HepG2 (cell line): ENCODE results near the gene PCNT. TPM values are rescaled to one million over a fixed set of nuclear protein-coding genes. Genes with fewer than 3 reads are reported as not detected.

Experiments
- ATAC-seq: fragments of 200-7000 bp; cut with Tn5 transposase; 3 replicates; pipeline ENCODE4 v1.9.1; 2020; ENCODE audit warnings: mild to moderate bottlenecking, moderate library complexity
- BruUV-seq: library from RNA; stranded (reverse); fragments of 400-500 nt; replicated peaks from 2 replicates; lab custom pipeline; 2021; lab: Mats Ljungman, UMichigan
- CTCF ChIA-PET: fragments of 300-600 bp; formaldehyde crosslinking; extraction: SDS; loops from one replicate; lab custom pipeline; 2021; ENCODE audit warnings: low total read pairs, inconsistent platforms, low intra/inter-chr PET ratio; lab: Yijun Ruan, JAX
- POLR2A ChIA-PET: fragments of 350-600 bp; sonication (Branson Sonifier 250); formaldehyde crosslinking; loops from one replicate; lab custom pipeline; 2020; ENCODE audit warnings: antibody characterized with exemption, inconsistent platforms; lab: Yijun Ruan, JAX
- DNase-seq: peaks from one replicate; pipeline ENCODE4 v3.0.0-alpha.2; 2015; ENCODE audit warnings: low spot score
- FAIRE-seq: peaks from 3 replicates; lab custom pipeline; 2011; peaks lifted over from hg19 to GRCh38; lab: Jason Lieb, UNC
- H2AFZ ChIP-seq: one replicate; pipeline ENCODE4 v1.6.1; 2011; ENCODE audit warnings: low read length, inconsistent platforms
- H3K27ac ChIP-seq: fragments of 300-600 bp; 3 replicates; pipeline ENCODE4 v1.8.0; 2011; ENCODE audit warnings: mixed run types, mild to moderate bottlenecking, mixed read lengths, low read length, inconsistent platforms; ENCODE audit not compliant: insufficient read depth; ENCODE audit errors: extremely low read length
- H3K27me3 ChIP-seq, 2 experiments: fragments of 200-600 bp in 1 of 2; 2 replicates in 1 of 2; 3 replicates in 1 of 2; pipeline versions ENCODE4 v1.6.0 to v1.8.0; 2011; ENCODE audit warnings: low read length in 2 of 2, mild to moderate bottlenecking in 2 of 2, moderate library complexity in 2 of 2, inconsistent platforms in 1 of 2; ENCODE audit not compliant: insufficient read depth in 2 of 2, control insufficient read depth in 1 of 2
- H3K36me3 ChIP-seq, 2 experiments: fragments of 200-600 bp in 1 of 2; replicated peaks in 1 of 2; 2 replicates in 1 of 2; 3 replicates in 1 of 2; pipeline versions ENCODE4 v1.5.1 to v1.8.0; 2011; ENCODE audit warnings: low read length in 2 of 2, inconsistent platforms in 1 of 2; ENCODE audit not compliant: insufficient read depth in 2 of 2, control insufficient read depth in 1 of 2
- H3K4me1 ChIP-seq: 2 replicates; pipeline ENCODE4 v1.5.1; 2012; ENCODE audit warnings: low read length, inconsistent platforms; ENCODE audit not compliant: insufficient read depth
- H3K4me2 ChIP-seq: 2 replicates; pipeline ENCODE4 v1.6.0; 2011; ENCODE audit warnings: low read depth, low read length, inconsistent platforms
- H3K4me3 ChIP-seq, 3 experiments: fragments of 200-600 bp in 1 of 3; sonication (generic), shearing (Covaris generic) in 1 of 3; replicated peaks in 1 of 3; 2 replicates each; pipeline ENCODE4 v1.5.1; 2011 to 2016; ENCODE audit warnings: low read length in 3 of 3, inconsistent platforms in 2 of 3, low read depth in 2 of 3, mild to moderate bottlenecking in 2 of 3, control low read depth in 1 of 3, mixed read lengths in 1 of 3; ENCODE audit not compliant: insufficient read depth in 1 of 3
- H3K79me2 ChIP-seq: one replicate; pipeline ENCODE4 v1.6.1; 2011; ENCODE audit warnings: low read length, inconsistent platforms; ENCODE audit not compliant: insufficient read depth
- H3K9ac ChIP-seq: 2 replicates; pipeline ENCODE4 v1.6.0; 2011; ENCODE audit warnings: mild to moderate bottlenecking, low read depth, low read length, inconsistent platforms; ENCODE audit not compliant: insufficient read depth
- H3K9me3 ChIP-seq: 2 replicates; pipeline ENCODE4 v1.5.1; 2012; ENCODE audit warnings: mild to moderate bottlenecking, low read length
- H4K20me1 ChIP-seq: 2 replicates; pipeline ENCODE4 v1.6.0; 2011; ENCODE audit warnings: inconsistent platforms, mild to moderate bottlenecking, low read length, moderate library complexity; ENCODE audit not compliant: insufficient read depth
- MXD1 ChIP-seq: sonication (generic); formaldehyde crosslinking; IDR thresholded peaks from 2 replicates; pipeline ENCODE4 v1.4.0; 2020; ENCODE audit warnings: mild to moderate bottlenecking, missing genetic modification reagents
- PRPF4 ChIP-seq: fragments of 200-400 bp; formaldehyde crosslinking; IDR thresholded peaks from 2 replicates; pipeline ENCODE4 v1.6.1; 2016; ENCODE audit warnings: low read length, low read depth; ENCODE audit not compliant: poor library complexity, severe bottlenecking
- ZFX ChIP-seq: sonication (generic); formaldehyde crosslinking; IDR thresholded peaks from 2 replicates; pipeline ENCODE4 v1.4.0; 2020; ENCODE audit warnings: mild to moderate bottlenecking, low read depth, missing genetic modification reagents, moderate library complexity
- ZNF619 ChIP-seq: sonication (generic); formaldehyde crosslinking; IDR thresholded peaks from 2 replicates; pipeline ENCODE4 v1.4.0; 2020; ENCODE audit warnings: mild to moderate bottlenecking, missing genetic modification reagents
- WGBS: methylation state at CpG from one replicate; pipeline ENCODE4 v1.1.6; 2017; ENCODE audit warnings: low lambda C conversion rate; 5-methylcytosine and 5-hydroxymethylcytosine counted together
- in situ Hi-C: cut with HindIII; loops from 2 replicates; pipeline ENCODE4 v1.10.0; 2017; ENCODE audit warnings: low pct_unique_long_range_greater_than_20kb; ENCODE audit not compliant: extremely low pct_ligation_motif_present
- intact Hi-C: fragments of 100-400 bp; cut with micrococcal nuclease; formaldehyde crosslinking; loops from one replicate; pipeline ENCODE4 v1.10.0; 2022; ENCODE audit not compliant: unreplicated experiment
- polyA plus RNA-seq, 8 experiments: library from polyadenylated mRNA; depleted of rRNA in 3 of 8; stranded (reverse) in 7 of 8; unstranded in 1 of 8; fragments of >200 nt; fragmentation: Illumina TruSeq in 4 of 8; extraction: Trizol in 4 of 8; gene quantifications; 2 replicates each; pipeline versions ENCODE4 v1.2.1 to v1.2.3, GENCODE V29; 2011 to 2016; ENCODE audit warnings: low read depth in 4 of 8, missing spikeins in 1 of 8, mixed read lengths in 1 of 8; ENCODE audit not compliant: insufficient read depth in 1 of 8
- total RNA-seq, 5 experiments: library from RNA; depleted of rRNA; stranded (reverse); fragments of >200 nt; fragmentation: Illumina TruSeq; extraction: Trizol; gene quantifications; 2 replicates each; pipeline ENCODE4 v1.2.3, GENCODE V29; 2016; ENCODE audit warnings: low read depth in 1 of 5
- TF ChIP-seq, protein P1 (sequence below): sonication (generic); formaldehyde crosslinking; IDR thresholded peaks from 2 replicates; pipeline ENCODE4 v1.4.0; 2020; ENCODE audit warnings: missing genetic modification reagents, mild to moderate bottlenecking, borderline replicate concordance
- TF ChIP-seq, protein P2 (sequence below), 2 experiments: sonication (generic) in 1 of 2; formaldehyde crosslinking in 1 of 2; IDR thresholded peaks; 2 replicates each; pipeline versions ENCODE4 v1.4.0 to v1.6.1; 2016 to 2020; ENCODE audit warnings: borderline replicate concordance in 1 of 2, low read depth in 1 of 2, mild to moderate bottlenecking in 1 of 2, missing genetic modification reagents in 1 of 2
- TF ChIP-seq, protein P3 (sequence below): sonication (generic); formaldehyde crosslinking; IDR thresholded peaks from 2 replicates; pipeline ENCODE4 v1.4.0; 2020; ENCODE audit warnings: missing genetic modification reagents, borderline replicate concordance

PCNT gene
- total and polyA plus RNA-seq, 2 of the 13 experiments (the other 11 are each of a cell fraction or from before 2014, with no cell fraction given): 5.6 to 12.4 TPM

- Histone ChIP-seq H2AFZ (no peak overlapping the region), H3K4me3 (peak overlapping the region; percentile 95 to 98 (median 97)), H3K9me3 (no peaks in the 10 kb centered on the region), H3K27me3 (no peaks in the 10 kb centered on the region; a peak in 1 of 5 replicates), H3K36me3 (peaks cover 1 to 13% of the 10 kb centered on the region in 2 experiments; a peak in 2 of 5 replicates), H3K4me1 (peaks cover 44% of the 10 kb centered on the region), H3K9ac (peak overlapping the region; percentile 94), H4K20me1 (no peaks in the 10 kb centered on the region), H3K27ac (peak overlapping the region; percentile 99), H3K4me2 (peak overlapping the region; percentile 100), H3K79me2 (peaks cover 48% of the 10 kb centered on the region)
- in situ Hi-C loops: loop anchor here (5.0 kb wide), 1 partner anchor 37 kb away; the partner anchor contains the start of genes MCM3AP and YBEY
- no peak for FAIRE-seq
- DNase-seq: peak; percentile 42
- intact Hi-C loops: loop anchor here (1.0 to 5.0 kb wide), 3 partner anchors 38 to 177 kb away; partner anchors contain the start of gene YBEY
- POLR2A ChIA-PET: interaction anchor here (0.6 to 1.0 kb wide), 3 partner anchors 71 to 351 kb away, joined by 3 read pairs; no protein-coding TSS in a partner anchor
- ATAC-seq: peak; percentile 68
- CTCF ChIA-PET: no interaction called here
- 0% methylated on average over 3 of the region's 98 CpGs for WGBS
- BruUV-seq: TSS peak; percentile 62
- TF ChIP-seq, protein P1, sequence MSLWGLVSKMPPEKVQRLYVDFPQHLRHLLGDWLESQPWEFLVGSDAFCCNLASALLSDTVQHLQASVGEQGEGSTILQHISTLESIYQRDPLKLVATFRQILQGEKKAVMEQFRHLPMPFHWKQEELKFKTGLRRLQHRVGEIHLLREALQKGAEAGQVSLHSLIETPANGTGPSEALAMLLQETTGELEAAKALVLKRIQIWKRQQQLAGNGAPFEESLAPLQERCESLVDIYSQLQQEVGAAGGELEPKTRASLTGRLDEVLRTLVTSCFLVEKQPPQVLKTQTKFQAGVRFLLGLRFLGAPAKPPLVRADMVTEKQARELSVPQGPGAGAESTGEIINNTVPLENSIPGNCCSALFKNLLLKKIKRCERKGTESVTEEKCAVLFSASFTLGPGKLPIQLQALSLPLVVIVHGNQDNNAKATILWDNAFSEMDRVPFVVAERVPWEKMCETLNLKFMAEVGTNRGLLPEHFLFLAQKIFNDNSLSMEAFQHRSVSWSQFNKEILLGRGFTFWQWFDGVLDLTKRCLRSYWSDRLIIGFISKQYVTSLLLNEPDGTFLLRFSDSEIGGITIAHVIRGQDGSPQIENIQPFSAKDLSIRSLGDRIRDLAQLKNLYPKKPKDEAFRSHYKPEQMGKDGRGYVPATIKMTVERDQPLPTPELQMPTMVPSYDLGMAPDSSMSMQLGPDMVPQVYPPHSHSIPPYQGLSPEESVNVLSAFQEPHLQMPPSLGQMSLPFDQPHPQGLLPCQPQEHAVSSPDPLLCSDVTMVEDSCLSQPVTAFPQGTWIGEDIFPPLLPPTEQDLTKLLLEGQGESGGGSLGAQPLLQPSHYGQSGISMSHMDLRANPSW (CRISPR knock-in tag): no peak
- TF ChIP-seq MXD1 (0 out of 2 replicates have a peak, but pooled peaks have one; percentile 6), ZNF619 (CRISPR knock-in tag) (no peak), ZFX (CRISPR knock-in tag) (peak; percentile 48), PRPF4 (no peak)
- TF ChIP-seq, protein P2, sequence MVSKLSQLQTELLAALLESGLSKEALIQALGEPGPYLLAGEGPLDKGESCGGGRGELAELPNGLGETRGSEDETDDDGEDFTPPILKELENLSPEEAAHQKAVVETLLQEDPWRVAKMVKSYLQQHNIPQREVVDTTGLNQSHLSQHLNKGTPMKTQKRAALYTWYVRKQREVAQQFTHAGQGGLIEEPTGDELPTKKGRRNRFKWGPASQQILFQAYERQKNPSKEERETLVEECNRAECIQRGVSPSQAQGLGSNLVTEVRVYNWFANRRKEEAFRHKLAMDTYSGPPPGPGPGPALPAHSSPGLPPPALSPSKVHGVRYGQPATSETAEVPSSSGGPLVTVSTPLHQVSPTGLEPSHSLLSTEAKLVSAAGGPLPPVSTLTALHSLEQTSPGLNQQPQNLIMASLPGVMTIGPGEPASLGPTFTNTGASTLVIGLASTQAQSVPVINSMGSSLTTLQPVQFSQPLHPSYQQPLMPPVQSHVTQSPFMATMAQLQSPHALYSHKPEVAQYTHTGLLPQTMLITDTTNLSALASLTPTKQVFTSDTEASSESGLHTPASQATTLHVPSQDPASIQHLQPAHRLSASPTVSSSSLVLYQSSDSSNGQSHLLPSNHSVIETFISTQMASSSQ (IDR thresholded peaks at IDR 0.05; ENCODE audit: low read depth): no peak
- TF ChIP-seq, protein P2 (CRISPR knock-in tag; IDR thresholded peaks at IDR 0.05; ENCODE audit: borderline replicate concordance): no peak
- TF ChIP-seq, protein P3, sequence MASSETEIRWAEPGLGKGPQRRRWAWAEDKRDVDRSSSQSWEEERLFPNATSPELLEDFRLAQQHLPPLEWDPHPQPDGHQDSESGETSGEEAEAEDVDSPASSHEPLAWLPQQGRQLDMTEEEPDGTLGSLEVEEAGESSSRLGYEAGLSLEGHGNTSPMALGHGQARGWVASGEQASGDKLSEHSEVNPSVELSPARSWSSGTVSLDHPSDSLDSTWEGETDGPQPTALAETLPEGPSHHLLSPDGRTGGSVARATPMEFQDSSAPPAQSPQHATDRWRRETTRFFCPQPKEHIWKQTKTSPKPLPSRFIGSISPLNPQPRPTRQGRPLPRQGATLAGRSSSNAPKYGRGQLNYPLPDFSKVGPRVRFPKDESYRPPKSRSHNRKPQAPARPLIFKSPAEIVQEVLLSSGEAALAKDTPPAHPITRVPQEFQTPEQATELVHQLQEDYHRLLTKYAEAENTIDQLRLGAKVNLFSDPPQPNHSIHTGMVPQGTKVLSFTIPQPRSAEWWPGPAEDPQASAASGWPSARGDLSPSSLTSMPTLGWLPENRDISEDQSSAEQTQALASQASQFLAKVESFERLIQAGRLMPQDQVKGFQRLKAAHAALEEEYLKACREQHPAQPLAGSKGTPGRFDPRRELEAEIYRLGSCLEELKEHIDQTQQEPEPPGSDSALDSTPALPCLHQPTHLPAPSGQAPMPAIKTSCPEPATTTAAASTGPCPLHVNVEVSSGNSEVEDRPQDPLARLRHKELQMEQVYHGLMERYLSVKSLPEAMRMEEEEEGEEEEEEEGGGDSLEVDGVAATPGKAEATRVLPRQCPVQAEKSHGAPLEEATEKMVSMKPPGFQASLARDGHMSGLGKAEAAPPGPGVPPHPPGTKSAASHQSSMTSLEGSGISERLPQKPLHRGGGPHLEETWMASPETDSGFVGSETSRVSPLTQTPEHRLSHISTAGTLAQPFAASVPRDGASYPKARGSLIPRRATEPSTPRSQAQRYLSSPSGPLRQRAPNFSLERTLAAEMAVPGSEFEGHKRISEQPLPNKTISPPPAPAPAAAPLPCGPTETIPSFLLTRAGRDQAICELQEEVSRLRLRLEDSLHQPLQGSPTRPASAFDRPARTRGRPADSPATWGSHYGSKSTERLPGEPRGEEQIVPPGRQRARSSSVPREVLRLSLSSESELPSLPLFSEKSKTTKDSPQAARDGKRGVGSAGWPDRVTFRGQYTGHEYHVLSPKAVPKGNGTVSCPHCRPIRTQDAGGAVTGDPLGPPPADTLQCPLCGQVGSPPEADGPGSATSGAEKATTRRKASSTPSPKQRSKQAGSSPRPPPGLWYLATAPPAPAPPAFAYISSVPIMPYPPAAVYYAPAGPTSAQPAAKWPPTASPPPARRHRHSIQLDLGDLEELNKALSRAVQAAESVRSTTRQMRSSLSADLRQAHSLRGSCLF: no peak
These were observed 575 bp downstream of the PCNT start for GRCh38 chr21:46324390-46325072.
